HG03460 (cell line): ENCODE results near the gene SLC24A3.

Source experiments
- ATAC-seq: cut with Tn5 transposase; IDR thresholded peaks from one replicate; pipeline ENCODE4 v1.9.1; 2021; ENCODE audit not compliant: unreplicated experiment

Gene SLC24A3

DNA sequence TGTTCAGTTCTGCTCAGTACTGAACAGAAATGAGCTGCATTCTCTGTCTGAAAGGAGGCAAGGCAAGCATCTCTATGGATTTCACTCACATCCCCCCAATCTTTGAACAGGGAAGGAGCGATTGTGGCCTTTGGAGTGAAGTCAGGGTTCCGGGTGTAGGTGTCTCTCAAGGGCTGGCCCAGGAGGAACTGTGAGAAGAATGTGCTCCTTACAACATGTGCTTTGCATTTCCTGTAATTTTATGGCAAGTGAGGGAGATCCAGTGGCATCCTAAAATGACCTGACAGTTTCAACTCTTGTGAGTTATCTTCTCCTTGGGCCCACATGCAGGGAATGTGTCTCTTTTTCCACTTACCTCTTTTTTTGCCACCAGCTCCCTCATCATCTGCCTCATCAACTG is 482.6 kb downstream of the SLC24A3 start:
- ATAC-seq, result no peak

GRCh38 chr20:19696620-19697019 is 484.2 kb downstream of the SLC24A3 start:
- no peak for ATAC-seq

DNA sequence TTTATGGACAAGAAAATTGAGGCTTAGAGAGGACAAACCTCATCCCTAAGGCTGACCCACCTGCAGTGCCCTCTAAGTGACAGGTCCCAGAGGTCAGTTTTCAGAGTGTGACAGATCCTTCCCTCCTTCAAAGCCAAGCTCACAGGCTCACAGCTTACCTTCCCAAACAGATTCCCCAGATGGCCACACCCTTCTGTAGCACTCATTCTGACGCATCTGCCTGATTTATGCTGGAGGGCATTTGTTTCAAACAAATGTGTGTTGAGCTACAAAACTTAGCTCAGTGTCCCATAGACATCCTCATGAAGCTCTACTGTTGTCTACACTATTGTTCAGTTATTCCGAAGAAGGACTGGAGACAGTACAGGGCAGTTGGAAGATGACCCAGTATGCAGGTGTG is 485.0 kb downstream of the SLC24A3 start:
- ATAC-seq, result no peak

DNA sequence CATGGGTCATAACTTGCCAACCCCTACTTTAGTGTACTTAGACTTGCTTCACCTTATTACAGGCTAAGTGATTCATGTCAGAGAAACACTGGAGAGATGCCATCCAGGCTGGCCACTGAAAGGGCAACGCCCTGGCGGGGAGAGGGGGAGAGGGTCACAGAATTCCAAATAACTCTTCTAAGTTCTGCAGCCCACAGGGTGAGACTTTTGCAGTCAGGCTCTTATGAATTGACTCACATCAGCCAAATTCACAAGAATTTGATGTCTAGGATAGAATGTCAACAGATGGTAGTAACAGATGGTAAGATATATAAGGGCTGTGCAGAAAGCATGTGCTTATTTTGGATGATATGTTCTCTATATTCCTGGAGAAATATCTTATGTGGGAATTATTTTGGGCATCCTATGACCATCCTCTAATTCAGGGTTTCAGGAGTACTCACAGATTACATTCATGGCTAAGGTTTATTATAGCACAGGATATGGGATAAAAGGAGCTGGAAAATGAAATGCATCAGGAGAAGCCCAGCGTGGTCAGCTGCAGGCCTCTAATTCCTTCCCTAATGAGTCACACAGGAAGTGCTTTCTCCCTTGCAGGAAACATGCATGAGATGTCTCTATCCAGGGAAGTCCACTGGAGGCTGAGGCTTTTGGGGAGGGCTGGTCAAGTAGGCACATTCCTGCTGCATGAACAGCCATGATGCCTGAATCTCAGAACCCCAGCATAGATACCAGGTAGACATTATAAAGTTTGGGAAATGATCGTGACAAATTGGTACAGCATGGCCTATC is 486.9 kb downstream of the SLC24A3 start:
- ATAC-seq, result no peak

GRCh38 chr20:19701429-19701828 is 489.0 kb downstream of the SLC24A3 start:
- no peak for ATAC-seq

- peak; percentile 88 for ATAC-seq
These were observed 494.0 kb downstream of the SLC24A3 start for GRCh38 chr20:19706463-19706862.

GRCh38 chr20:19709635-19710335 is 497.3 kb downstream of the SLC24A3 start:
- ATAC-seq, result no peak

DNA sequence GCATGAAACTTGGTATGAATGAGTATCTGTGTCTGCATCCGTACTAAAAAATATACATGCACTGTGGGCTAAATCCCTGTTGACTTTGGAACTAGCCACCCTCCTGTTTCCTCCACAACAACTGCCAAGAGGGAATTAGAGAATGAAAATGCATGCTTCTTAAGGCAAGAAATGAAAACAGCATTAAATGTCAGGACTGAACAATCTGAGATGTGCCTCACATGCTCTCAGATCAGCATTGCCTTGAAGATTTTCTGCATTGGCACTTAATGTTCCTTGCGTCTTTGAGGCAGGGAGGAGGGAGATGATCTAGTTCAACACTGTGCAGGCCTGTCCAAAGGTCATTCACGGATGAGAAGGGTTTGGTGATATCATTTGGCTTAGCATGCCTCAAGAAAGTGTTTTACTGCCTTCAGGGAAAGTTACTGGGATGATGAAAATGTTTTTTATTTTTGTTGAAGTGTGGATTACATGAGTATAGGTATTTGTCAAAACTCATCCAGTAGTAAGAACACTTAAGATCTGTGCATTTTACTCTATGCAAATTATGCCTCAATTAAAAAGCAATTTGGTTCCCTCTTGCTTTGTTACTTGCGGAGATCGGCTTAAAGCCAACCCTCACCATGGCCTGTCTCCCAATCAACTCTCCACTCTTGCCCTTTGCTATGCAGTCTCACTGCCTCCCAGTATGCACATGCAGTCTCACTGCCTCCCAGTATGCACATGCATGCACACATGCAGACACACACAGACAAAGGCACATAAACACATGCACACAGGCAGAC is 498.1 kb downstream of the SLC24A3 start:
- ATAC-seq, result no peak

DNA sequence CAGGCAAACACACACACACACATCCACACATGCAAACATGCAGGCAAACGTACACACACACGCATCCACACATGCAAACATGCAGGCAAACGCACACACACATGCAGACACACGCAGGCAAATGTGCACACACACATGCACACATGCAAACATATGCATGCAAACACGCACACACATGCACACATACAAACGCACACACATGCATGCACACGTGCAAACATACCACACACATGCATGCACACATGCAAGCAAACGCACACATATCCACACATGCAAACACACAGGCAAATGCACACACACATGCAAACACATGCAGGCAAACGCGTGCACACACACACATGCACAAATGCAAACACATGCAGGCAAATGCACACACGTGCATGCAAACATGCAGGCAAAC is 498.7 kb downstream of the SLC24A3 start:
- no peak for ATAC-seq

- no peak for ATAC-seq
These were observed 500.3 kb downstream of the SLC24A3 start for GRCh38 chr20:19712721-19713260.

DNA sequence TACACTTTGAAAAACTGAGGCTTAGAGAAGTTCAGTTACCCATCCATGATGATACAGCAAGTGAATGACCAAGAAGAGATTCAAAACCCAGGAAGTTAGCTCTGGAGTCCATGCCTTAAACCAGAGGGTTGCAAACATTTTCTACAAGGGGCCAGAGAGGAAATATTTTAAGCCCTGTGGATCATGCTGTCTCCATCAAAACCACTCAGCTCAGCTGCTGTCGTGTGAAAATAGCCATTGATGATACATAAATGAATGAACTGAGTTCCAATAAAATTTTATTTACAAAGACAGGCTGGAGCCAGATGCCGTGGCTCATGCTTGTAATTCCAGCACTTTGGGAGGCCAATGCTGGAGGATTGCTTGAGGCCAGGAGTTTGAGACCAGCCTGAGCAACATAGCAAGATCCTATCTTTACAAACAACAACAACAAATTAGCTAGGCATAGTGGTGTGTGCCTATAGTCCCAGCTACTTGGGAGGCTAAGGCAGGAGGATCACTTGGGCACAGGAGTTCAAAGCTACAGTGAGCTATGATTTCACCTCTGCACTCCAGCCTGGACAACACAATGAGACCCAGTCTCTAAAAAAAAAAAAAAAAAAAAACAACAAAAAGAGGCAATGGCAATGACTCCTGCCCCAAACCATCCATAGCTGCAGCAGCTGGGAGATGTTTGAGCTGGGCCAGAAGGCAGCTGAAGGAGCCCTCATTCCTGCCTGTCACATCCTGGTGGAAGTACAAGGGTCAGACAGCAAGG is 501.6 kb downstream of the SLC24A3 start:
- no peak for ATAC-seq

- ATAC-seq, result no peak
These were observed 502.1 kb downstream of the SLC24A3 start for GRCh38 chr20:19714579-19714840.

DNA sequence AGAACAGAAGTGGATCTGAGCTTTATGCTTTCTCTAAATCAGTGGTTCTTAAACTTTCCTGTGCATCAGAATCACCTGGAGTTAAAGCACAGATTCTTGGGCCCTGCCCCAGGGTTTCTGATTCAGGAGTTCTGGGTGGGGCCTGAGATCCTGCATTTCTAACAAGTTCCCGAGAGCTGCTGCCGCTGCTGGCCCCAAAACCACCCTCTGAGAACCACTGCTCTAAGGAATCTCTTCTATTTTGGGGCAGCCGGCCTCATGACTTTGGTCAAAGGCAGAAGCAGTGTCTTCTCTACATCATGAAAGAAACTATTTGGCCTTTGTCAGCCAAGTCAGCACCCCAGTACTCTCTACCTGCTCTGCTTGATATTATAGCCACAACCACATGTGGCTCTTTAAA is 503.5 kb downstream of the SLC24A3 start:
- no peak for ATAC-seq

DNA sequence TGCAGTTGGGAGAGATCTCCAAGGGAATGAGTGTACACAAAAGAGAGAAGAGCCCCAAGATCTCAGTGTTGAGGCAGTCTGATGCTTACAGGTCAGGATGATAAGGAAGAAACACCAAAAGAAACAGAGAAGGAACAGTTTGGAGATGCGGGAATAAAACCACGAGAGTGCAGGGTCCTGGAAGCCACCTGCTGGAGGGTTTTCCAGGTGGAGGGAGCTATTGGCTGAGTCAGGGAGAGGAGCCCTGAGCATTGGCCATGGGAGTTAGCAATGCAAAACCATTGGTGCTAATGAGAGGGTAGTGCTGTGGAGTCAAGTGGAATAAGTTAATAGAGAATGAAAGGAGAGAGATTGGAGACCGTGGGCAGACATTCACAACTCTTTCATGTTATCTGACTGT is 506.4 kb downstream of the SLC24A3 start:
- ATAC-seq, result no peak

DNA sequence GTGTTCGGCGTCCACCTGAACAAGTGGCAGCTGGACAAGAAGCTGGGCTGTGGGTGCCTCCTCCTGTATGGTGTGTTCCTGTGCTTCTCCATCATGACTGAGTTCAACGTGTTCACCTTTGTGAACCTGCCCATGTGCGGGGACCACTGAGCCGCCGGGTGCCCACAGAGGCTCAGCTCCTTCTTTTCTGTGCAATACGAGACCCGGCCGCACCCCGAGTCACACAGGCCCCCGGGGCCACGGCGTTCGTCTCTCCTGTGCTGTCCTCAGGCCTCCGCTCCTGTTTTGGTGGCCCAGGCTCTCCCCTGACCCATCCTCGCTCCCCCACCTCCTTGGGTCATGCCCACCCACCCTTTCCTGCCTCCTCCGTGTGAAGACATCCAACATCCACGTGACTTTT is 508.5 kb downstream of the SLC24A3 start:
- no peak for ATAC-seq

- no peak for ATAC-seq
These were observed 510.6 kb downstream of the SLC24A3 start for GRCh38 chr20:19723051-19723450.

DNA sequence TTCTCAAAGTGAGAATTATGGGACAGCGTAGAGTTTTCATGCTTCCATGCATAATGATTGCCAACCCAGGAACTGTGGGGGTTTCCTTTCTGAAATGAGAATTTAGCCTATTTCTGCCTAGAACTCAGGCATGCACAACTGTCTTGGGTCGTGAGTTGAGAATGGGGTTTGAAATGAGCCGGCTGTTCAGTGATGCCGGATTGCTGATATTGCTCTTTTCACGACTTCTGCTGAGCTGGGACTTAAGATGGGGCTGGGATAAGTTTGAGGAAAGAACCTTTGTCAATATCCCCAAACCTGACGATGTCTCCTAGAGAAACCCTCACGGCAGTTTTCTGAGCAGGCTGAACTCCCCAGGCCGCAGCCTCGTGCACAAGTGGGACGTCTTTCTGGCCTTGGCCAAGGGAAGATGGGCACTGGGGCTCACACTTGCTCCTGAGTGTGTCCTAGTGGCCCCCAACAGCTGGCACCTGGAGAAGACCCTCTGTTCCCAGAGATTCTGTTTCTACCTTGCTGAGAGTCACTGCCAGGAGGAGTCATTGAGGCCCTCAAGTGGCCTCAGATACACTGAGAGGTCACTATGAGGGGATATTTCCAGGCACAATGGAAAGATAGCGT is 511.5 kb downstream of the SLC24A3 start:
- no peak for ATAC-seq

DNA sequence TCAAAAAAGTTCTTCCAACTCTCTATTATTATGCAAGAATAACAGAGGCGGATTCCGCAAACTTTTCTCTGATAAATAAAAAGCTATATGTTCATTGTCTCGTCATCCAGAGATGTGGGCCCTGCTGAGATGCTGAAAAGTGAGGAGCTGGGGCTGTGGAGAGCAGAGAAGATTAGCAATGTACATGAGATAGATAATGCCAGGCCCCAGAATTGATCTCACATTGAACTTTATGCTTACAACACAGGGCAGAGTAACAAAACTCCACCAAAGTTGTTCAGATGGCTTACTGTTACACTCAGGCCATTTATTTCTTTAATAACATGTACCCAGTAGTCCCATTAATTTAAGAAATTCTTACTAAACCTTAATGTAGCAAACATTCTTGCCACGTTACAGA is 512.9 kb downstream of the SLC24A3 start:
- ATAC-seq, result no peak

DNA sequence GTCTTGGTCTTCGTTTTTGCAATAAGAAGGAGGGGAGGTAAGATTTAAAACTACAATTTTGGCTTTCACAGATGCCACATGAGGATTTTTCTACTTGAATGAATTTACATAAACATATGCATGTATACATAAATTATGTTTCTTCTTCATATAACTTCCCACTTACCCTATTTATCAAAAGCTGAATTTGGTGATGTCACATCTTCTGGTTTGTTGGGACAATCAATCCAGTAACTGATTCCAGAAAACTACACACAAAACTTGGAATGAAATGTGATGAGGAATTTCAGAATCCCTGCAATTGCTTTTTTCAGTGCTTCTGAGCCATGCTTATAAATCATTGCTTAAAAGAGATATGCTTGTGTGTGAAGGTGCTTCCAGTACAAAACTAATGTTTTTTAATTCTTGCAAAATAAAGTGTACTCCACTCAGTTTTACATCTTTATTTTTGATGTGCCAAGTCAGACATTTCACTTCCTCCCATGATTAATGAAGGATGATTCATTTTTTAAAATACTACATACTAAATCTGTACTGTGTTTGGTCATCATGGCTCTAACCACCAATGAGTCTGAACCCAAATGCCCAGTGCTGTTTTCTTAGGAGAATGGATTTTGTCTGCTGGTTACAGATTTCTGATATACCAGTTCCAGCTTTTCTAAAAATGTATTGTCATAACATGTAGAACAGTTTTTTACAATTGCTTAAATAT is 513.5 kb downstream of the SLC24A3 start:
- no peak for ATAC-seq

GRCh38 chr20:19727251-19727847 is 514.9 kb downstream of the SLC24A3 start:
- ATAC-seq, result no peak
